ENCODE results near the gene TNFAIP6.

DNA sequence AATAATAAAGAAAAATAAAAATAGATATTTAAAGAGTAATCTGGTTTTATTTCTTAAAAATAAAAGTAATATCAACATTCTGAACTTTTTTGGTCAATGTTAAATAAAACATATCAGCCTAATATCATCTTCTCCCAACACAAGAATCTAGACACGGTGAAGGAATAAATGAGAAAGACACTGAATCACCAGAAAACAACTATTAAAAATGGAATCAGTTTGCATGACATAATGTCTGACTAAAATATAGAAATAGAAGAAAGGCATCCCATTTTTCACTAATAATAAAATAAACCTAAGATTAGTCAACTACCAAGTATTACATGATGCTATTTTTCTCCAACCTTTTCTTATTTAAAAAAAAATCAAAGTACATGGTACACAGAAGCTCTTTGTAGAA lies 30.8 kb upstream of the TNFAIP6 start:
- TF ChIP-seq TAF1 (IDR thresholded peaks at IDR 0.05; ENCODE audit: low read depth): no peak
- TF ChIP-seq, protein P1, sequence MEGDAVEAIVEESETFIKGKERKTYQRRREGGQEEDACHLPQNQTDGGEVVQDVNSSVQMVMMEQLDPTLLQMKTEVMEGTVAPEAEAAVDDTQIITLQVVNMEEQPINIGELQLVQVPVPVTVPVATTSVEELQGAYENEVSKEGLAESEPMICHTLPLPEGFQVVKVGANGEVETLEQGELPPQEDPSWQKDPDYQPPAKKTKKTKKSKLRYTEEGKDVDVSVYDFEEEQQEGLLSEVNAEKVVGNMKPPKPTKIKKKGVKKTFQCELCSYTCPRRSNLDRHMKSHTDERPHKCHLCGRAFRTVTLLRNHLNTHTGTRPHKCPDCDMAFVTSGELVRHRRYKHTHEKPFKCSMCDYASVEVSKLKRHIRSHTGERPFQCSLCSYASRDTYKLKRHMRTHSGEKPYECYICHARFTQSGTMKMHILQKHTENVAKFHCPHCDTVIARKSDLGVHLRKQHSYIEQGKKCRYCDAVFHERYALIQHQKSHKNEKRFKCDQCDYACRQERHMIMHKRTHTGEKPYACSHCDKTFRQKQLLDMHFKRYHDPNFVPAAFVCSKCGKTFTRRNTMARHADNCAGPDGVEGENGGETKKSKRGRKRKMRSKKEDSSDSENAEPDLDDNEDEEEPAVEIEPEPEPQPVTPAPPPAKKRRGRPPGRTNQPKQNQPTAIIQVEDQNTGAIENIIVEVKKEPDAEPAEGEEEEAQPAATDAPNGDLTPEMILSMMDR (IDR thresholded peaks at IDR 0.05; ENCODE audit: poor library complexity, severe bottlenecking): no peak
- no peak for TF ChIP-seq RAD21 (conservative IDR thresholded peaks at IDR 0.05)
- TF ChIP-seq MXI1 (conservative IDR thresholded peaks at IDR 0.05; ENCODE audit: poor library complexity, severe bottlenecking): no peak
- TF ChIP-seq POLR2AphosphoS5 (IDR thresholded peaks at IDR 0.05): no peak
- TF ChIP-seq EZH2 (IDR thresholded peaks at IDR 0.05; ENCODE audit: borderline replicate concordance, insufficient read depth, low read length, poor library complexity, severe bottlenecking): no peak

Data from neural cell (in vitro differentiated cells).